DND-41 (cell line): Measurements from ENCODE around the gene PAK5.

ENCODE experiments used
- ATAC-seq: fragments of 200-7000 bp; cut with Tn5 transposase; 3 replicates; pipeline ENCODE4 v1.9.1; 2021; ENCODE audit warnings: low read depth; ENCODE audit not compliant: insufficient read depth
- DNase-seq: peaks from one replicate; pipeline ENCODE4 v3.0.0-alpha.2; 2020
- H2AFZ ChIP-seq: 2 replicates; pipeline ENCODE4 v1.6.0; 2012; ENCODE audit warnings: low read depth, low read length
- H3K27ac ChIP-seq: 2 replicates; pipeline ENCODE4 v1.5.1; 2012; ENCODE audit warnings: low read length, inconsistent platforms
- H3K27me3 ChIP-seq: fragments of 200-600 bp; sonication (generic); 2 replicates; pipeline ENCODE4 v1.6.0; 2012; ENCODE audit warnings: low read length, mild to moderate bottlenecking, inconsistent platforms; ENCODE audit not compliant: insufficient read depth, poor library complexity
- H3K36me3 ChIP-seq: 2 replicates; pipeline ENCODE4 v1.5.1; 2012; ENCODE audit warnings: low read length, inconsistent platforms; ENCODE audit not compliant: insufficient read depth
- H3K4me1 ChIP-seq: 2 replicates; pipeline ENCODE4 v1.5.1; 2012; ENCODE audit warnings: mild to moderate bottlenecking, low read length; ENCODE audit not compliant: insufficient read depth
- H3K4me2 ChIP-seq: 2 replicates; pipeline ENCODE4 v1.6.0; 2012; ENCODE audit warnings: mild to moderate bottlenecking, moderate library complexity, low read length, inconsistent platforms; ENCODE audit not compliant: insufficient read depth
- H3K4me3 ChIP-seq, 2 experiments: fragments of 200-600 bp in 1 of 2; shearing (Covaris generic) in 1 of 2; 2 replicates each; pipeline ENCODE4 v1.5.1; 2012 to 2016; ENCODE audit warnings: inconsistent platforms in 2 of 2, low read length in 2 of 2, mild to moderate bottlenecking in 2 of 2, low read depth in 1 of 2, moderate library complexity in 1 of 2
- H3K79me2 ChIP-seq: 2 replicates; pipeline ENCODE4 v1.6.0; 2012; ENCODE audit warnings: low read length, inconsistent platforms; ENCODE audit not compliant: insufficient read depth
- H3K9ac ChIP-seq: 2 replicates; pipeline ENCODE4 v1.6.0; 2012; ENCODE audit warnings: low read depth, mild to moderate bottlenecking, inconsistent platforms, low read length, moderate library complexity
- H3K9me3 ChIP-seq: 2 replicates; pipeline ENCODE4 v1.5.1; 2012; ENCODE audit warnings: low read length, moderate library complexity, mild to moderate bottlenecking, inconsistent platforms; ENCODE audit not compliant: insufficient read depth, severe bottlenecking
- H4K20me1 ChIP-seq: 2 replicates; pipeline ENCODE4 v1.6.0; 2012; ENCODE audit warnings: low read length; ENCODE audit not compliant: insufficient read depth
- CTCF ChIP-seq: IDR thresholded peaks from 2 replicates; pipeline ENCODE4 v1.5.1; 2012; ENCODE audit warnings: borderline replicate concordance, low read length, moderate library complexity, mild to moderate bottlenecking; ENCODE audit not compliant: poor library complexity, severe bottlenecking; ENCODE audit errors: extremely low read depth
- EZH2 ChIP-seq: IDR thresholded peaks from 3 replicates; pipeline ENCODE4 v1.6.1; 2012; ENCODE audit warnings: borderline replicate concordance, low read depth, mild to moderate bottlenecking, moderate library complexity, low read length, inconsistent platforms; ENCODE audit not compliant: severe bottlenecking

Gene PAK5

GRCh38 chr20:9591080-9591479, 247.8 kb downstream of the PAK5 start:
- no peaks in the 10 kb centered on the region for H3K9me3 ChIP-seq
- TF ChIP-seq EZH2 (no peak), CTCF (no peak)
- ATAC-seq (no peak), DNase-seq (no peak)
- no peak overlapping the region for H3K4me2 ChIP-seq
- no peak overlapping the region for H2AFZ ChIP-seq
- H3K9ac ChIP-seq = no peak overlapping the region
- no peaks in the 10 kb centered on the region for H3K79me2 ChIP-seq
- no peaks in the 10 kb centered on the region for H3K27me3 ChIP-seq
- no peak overlapping the region for H3K4me3 ChIP-seq
- no peaks in the 10 kb centered on the region for H4K20me1 ChIP-seq
- H3K4me1 ChIP-seq = no peaks in the 10 kb centered on the region
- H3K27ac ChIP-seq = no peak overlapping the region
- no peaks in the 10 kb centered on the region for H3K36me3 ChIP-seq

- Histone ChIP-seq H3K4me1 (no peaks in the 10 kb centered on the region), H3K4me2 (no peak overlapping the region), H3K27me3 (peaks cover 5% of the 10 kb centered on the region), H3K9ac (no peak overlapping the region), H3K36me3 (no peaks in the 10 kb centered on the region), H3K79me2 (no peaks in the 10 kb centered on the region), H4K20me1 (no peaks in the 10 kb centered on the region), H2AFZ (no peak overlapping the region), H3K9me3 (no peaks in the 10 kb centered on the region), H3K27ac (no peak overlapping the region), H3K4me3 (no peak overlapping the region)
- no peak for DNase-seq
- TF ChIP-seq EZH2 = no peak
- no peak for TF ChIP-seq CTCF
- no peak for ATAC-seq
Measured at GRCh38 chr20:9590189-9590588, 248.7 kb downstream of the PAK5 start.

GRCh38 chr20:9588706-9589105, 250.2 kb downstream of the PAK5 start:
- no peak overlapping the region for H3K4me2 ChIP-seq
- H3K36me3 ChIP-seq = no peaks in the 10 kb centered on the region
- no peak for DNase-seq
- H2AFZ ChIP-seq = no peak overlapping the region
- no peaks in the 10 kb centered on the region for H3K79me2 ChIP-seq
- no peak overlapping the region for H3K4me3 ChIP-seq
- H4K20me1 ChIP-seq = no peaks in the 10 kb centered on the region
- ATAC-seq = no peak
- no peak for TF ChIP-seq CTCF
- no peak for TF ChIP-seq EZH2
- peaks cover 5% of the 10 kb centered on the region for H3K27me3 ChIP-seq
- no peak overlapping the region for H3K9ac ChIP-seq
- no peak overlapping the region for H3K27ac ChIP-seq
- no peaks in the 10 kb centered on the region for H3K4me1 ChIP-seq
- H3K9me3 ChIP-seq = no peaks in the 10 kb centered on the region

- H3K4me3 ChIP-seq = no peak overlapping the region
- no peak overlapping the region for H2AFZ ChIP-seq
Measured at GRCh38 chr20:9583151-9583550, 255.7 kb downstream of the PAK5 start.

More at GRCh38 chr20:9583151-9583550, 255.7 kb downstream of the PAK5 start:
- Histone ChIP-seq H3K27me3 (peaks cover 5% of the 10 kb centered on the region), H3K9ac (no peak overlapping the region), H3K79me2 (no peaks in the 10 kb centered on the region), H4K20me1 (no peaks in the 10 kb centered on the region), H3K4me1 (no peaks in the 10 kb centered on the region), H3K4me2 (no peak overlapping the region), H3K27ac (no peak overlapping the region), H3K36me3 (no peaks in the 10 kb centered on the region), H3K9me3 (no peaks in the 10 kb centered on the region)
- TF ChIP-seq CTCF (no peak), EZH2 (no peak)
- ATAC-seq (no peak), DNase-seq (no peak)
